ENCODE results near the gene RBBP7. TPM values are rescaled to one million over a fixed set of nuclear protein-coding genes. Genes with fewer than 3 reads are reported as not detected.

RBBP7 gene
- total and polyA plus RNA-seq, 12 donors: 84.6 to 125 (median 109) TPM

DNA sequence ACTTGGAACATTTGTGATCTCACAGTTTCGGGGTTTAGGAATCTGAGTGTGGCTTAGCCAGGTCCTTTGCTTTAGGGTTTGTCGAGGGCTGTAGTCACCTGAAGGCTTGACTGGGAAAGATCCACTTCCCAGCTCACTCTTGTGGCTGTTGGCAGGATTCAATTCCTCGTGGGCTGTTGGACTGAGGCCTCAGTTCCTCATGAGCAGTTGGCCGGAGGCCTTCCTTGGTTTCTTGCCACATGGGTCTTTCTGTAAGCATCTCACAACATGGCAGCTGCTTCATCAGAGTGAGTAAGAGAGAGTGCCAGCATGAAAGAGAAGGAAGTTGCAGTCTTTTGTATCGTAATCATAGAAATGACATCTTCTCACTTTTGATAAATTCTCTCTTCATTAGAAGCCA lies 72.8 kb downstream of the RBBP7 start:
- no peaks in the 10 kb centered on the region for H3K9me3 ChIP-seq
- 71 to 79% methylated on average over 5 of the region's 5 CpGs for WGBS, 2 donors
- H3K27me3 ChIP-seq: no peaks in the 10 kb centered on the region
- H3K4me1 ChIP-seq: no peaks in the 10 kb centered on the region
- intact Hi-C loops (cut with DNase I): no loop called here
- peak in 1 of 8 donors; percentile 45 for ATAC-seq
- H3K27ac ChIP-seq: peak overlapping the region in 1 of 10 donors; percentile 0
- no peak overlapping the region for H3K4me3 ChIP-seq
- TF ChIP-seq, protein P1, sequence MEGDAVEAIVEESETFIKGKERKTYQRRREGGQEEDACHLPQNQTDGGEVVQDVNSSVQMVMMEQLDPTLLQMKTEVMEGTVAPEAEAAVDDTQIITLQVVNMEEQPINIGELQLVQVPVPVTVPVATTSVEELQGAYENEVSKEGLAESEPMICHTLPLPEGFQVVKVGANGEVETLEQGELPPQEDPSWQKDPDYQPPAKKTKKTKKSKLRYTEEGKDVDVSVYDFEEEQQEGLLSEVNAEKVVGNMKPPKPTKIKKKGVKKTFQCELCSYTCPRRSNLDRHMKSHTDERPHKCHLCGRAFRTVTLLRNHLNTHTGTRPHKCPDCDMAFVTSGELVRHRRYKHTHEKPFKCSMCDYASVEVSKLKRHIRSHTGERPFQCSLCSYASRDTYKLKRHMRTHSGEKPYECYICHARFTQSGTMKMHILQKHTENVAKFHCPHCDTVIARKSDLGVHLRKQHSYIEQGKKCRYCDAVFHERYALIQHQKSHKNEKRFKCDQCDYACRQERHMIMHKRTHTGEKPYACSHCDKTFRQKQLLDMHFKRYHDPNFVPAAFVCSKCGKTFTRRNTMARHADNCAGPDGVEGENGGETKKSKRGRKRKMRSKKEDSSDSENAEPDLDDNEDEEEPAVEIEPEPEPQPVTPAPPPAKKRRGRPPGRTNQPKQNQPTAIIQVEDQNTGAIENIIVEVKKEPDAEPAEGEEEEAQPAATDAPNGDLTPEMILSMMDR (IDR thresholded peaks at IDR 0.05): no peak
- H3K36me3 ChIP-seq: peaks cover 0 to 37% (median 0%) of the 10 kb centered on the region in 9 donors
- no peak for DNase-seq

DNA sequence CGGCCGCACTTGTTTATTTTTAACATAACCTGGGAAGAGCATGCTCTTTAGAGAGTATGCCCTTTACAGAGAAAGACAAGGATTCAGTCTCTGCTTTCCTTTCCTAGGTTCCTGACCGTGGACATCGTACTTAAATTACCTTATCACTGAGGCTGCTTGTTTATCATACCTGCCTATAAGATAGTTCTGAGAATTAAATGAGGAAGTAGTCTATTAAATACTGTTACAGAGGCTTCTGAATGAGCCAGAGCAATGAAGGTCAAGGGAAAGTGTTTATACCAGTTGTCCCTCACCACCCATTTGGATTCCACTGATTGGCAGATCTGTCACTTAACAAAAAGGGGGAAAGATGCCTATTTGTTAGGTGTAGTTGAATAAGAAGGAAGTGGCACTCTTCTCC lies 73.9 kb downstream of the RBBP7 start:
- Histone ChIP-seq H3K36me3 (peaks cover 0 to 40% (median 0%) of the 10 kb centered on the region in 9 donors), H3K4me3 (no peak overlapping the region), H3K4me1 (no peaks in the 10 kb centered on the region), H3K9me3 (no peaks in the 10 kb centered on the region), H3K27ac (no peak overlapping the region), H3K27me3 (no peaks in the 10 kb centered on the region)
- WGBS, 2 donors: 74 to 83% methylated on average over 4 of the region's 4 CpGs
- peak in 1 of 8 donors; percentile 37 for ATAC-seq
- TF ChIP-seq, protein P1 (IDR thresholded peaks at IDR 0.05): no peak
- intact Hi-C loops (cut with DNase I): no loop called here
- no peak for DNase-seq

Other genes with a start within 250 kb of the RBBP7 start
- gene S100G, start 220.2 kb downstream of the RBBP7 start, total RNA-seq: not detected
- not detected for gene S100G, start 220.2 kb downstream of the RBBP7 start, polyA plus RNA-seq
- gene CTPS2, start 157.7 kb downstream of the RBBP7 start, total RNA-seq: 1 to 10 TPM; 4.3 to 6.8 (median 5.2) TPM
- gene CTPS2, start 157.7 kb downstream of the RBBP7 start, polyA plus RNA-seq: 10 to 100 TPM in 1 of 2 donors, 1 to 10 TPM in 1; 2.7 to 15.8 TPM
- 10 to 100 TPM; 14.6 to 25.4 (median 17.5) TPM for gene SYAP1, start 150.8 kb downstream of the RBBP7 start, total RNA-seq
- 10 to 100 TPM in 1 of 2 donors, 1 to 10 TPM in 1; 9.7 to 10.9 TPM for gene SYAP1, start 150.8 kb downstream of the RBBP7 start, polyA plus RNA-seq
- 1 to 10 TPM; 4.8 to 6.8 (median 5.9) TPM for gene TXLNG, start 83.9 kb downstream of the RBBP7 start, total RNA-seq
- 1 to 10 TPM; 3.6 to 5.1 TPM for gene TXLNG, start 83.9 kb downstream of the RBBP7 start, polyA plus RNA-seq
- 10 to 100 TPM in 4 of 10 donors, 1 to 10 TPM in 6; 3.3 to 15.5 (median 8.2) TPM for gene REPS2, start 76.3 kb upstream of the RBBP7 start, total RNA-seq
- gene REPS2, start 76.3 kb upstream of the RBBP7 start, polyA plus RNA-seq: 1 to 10 TPM in 1 of 2 donors, under 1 TPM in 1; 0.78 to 1.7 TPM

Measured in heart right ventricle (tissue), 16 donors.